Fibroblast of lung (primary cell): ENCODE results near the gene LUC7L3. TPM values are rescaled to one million over a fixed set of nuclear protein-coding genes. Genes with fewer than 3 reads are reported as not detected.

ENCODE experiments used
- DNase-seq, 2 donors: peaks; one replicate each; pipeline versions ENCODE4 v3.0.0 to v3.0.0-alpha.2; 2010; ENCODE audit warnings: low read depth in 2 of 2
- H2AFZ ChIP-seq: 2 replicates; pipeline ENCODE4 v1.5.1; 2012; ENCODE audit warnings: low read length, control low read depth, inconsistent platforms
- H3K27ac ChIP-seq: 2 replicates; pipeline ENCODE4 v1.5.1; 2011; ENCODE audit warnings: low read length, control low read depth; ENCODE audit not compliant: insufficient read depth
- H3K27me3 ChIP-seq: 2 replicates; pipeline ENCODE4 v1.5.1; 2011; ENCODE audit warnings: mild to moderate bottlenecking, low read length; ENCODE audit not compliant: control insufficient read depth, insufficient read depth
- H3K36me3 ChIP-seq: 2 replicates; pipeline ENCODE4 v1.5.1; 2011; ENCODE audit warnings: low read length; ENCODE audit not compliant: control insufficient read depth, insufficient read depth
- H3K4me1 ChIP-seq: 2 replicates; pipeline ENCODE4 v1.5.1; 2011; ENCODE audit warnings: low read length; ENCODE audit not compliant: control insufficient read depth, insufficient read depth; ENCODE audit errors: extremely low read depth
- H3K4me2 ChIP-seq: 2 replicates; pipeline ENCODE4 v1.5.1; 2011; ENCODE audit warnings: low read length, control low read depth; ENCODE audit not compliant: insufficient read depth; ENCODE audit errors: extremely low read depth
- H3K4me3 ChIP-seq, 4 experiments: fragments of 200-600 bp in 1 of 4; sonication (generic) in 1 of 4; replicated peaks in 1 of 4; 2 replicates each; pipeline ENCODE4 v1.5.1; 2011 to 2016; ENCODE audit warnings: low read length in 4 of 4, low read depth in 3 of 4, mild to moderate bottlenecking in 3 of 4, control low read depth in 2 of 4, inconsistent platforms in 1 of 4, mixed read lengths in 1 of 4; ENCODE audit not compliant: insufficient read depth in 1 of 4; ENCODE audit errors: control extremely low read depth in 1 of 4
- H3K79me2 ChIP-seq: 2 replicates; pipeline ENCODE4 v1.5.1; 2012; ENCODE audit warnings: mild to moderate bottlenecking, low read length, inconsistent platforms; ENCODE audit not compliant: control insufficient read depth, insufficient read depth
- H3K9ac ChIP-seq: 2 replicates; pipeline ENCODE4 v1.5.1; 2011; ENCODE audit warnings: mild to moderate bottlenecking, low read length, control low read depth; ENCODE audit not compliant: insufficient read depth
- H3K9me3 ChIP-seq: 2 replicates; pipeline ENCODE4 v1.5.1; 2012; ENCODE audit warnings: low read depth, low read length; ENCODE audit not compliant: control insufficient read depth, insufficient read depth
- H4K20me1 ChIP-seq: 2 replicates; pipeline ENCODE4 v1.5.1; 2011; ENCODE audit warnings: low read length; ENCODE audit not compliant: control insufficient read depth, insufficient read depth; ENCODE audit errors: extremely low read depth
- CTCF ChIP-seq, 2 donors: IDR thresholded peaks in 1 of 2; conservative IDR thresholded peaks in 1 of 2; 1 replicate in 1 of 2; 2 replicates in 1 of 2; pipeline ENCODE4 v1.5.1; 2011 to 2012; ENCODE audit warnings: low read length in 2 of 2, control low read depth in 1 of 2, inconsistent platforms in 1 of 2, low read depth in 1 of 2, mild to moderate bottlenecking in 1 of 2
- EZH2 ChIP-seq: IDR thresholded peaks from 2 replicates; pipeline ENCODE4 v1.5.1; 2012; ENCODE audit warnings: low read length, control low read depth, mild to moderate bottlenecking; ENCODE audit errors: missing control alignments
- polyA plus RNA-seq, 2 donors: library from polyadenylated mRNA; depleted of rRNA in 1 of 2; stranded (reverse) in 1 of 2; unstranded in 1 of 2; fragments of >200 nt; gene quantifications; 2 replicates each; pipeline ENCODE4 v1.2.1, GENCODE V29; 2011 to 2012; ENCODE audit warnings: missing spikeins in 1 of 2
- total RNA-seq: library from RNA; depleted of rRNA; stranded (reverse); fragments of >200 nt; gene quantifications from 2 replicates; pipeline ENCODE4 v1.2.1, GENCODE V29; 2014

Gene LUC7L3
- total and polyA plus RNA-seq, 2 donors (not counting 1 experiment from before 2014, with no cell fraction given) = 35.2 to 56.5 TPM

- Histone ChIP-seq H3K4me1 (peaks cover 16% of the 10 kb centered on the region), H2AFZ (no peak overlapping the region), H3K79me2 (no peaks in the 10 kb centered on the region), H3K27ac (no peak overlapping the region), H3K9ac (no peak overlapping the region), H3K36me3 (no peaks in the 10 kb centered on the region), H3K4me2 (no peak overlapping the region), H3K9me3 (no peaks in the 10 kb centered on the region), H4K20me1 (no peaks in the 10 kb centered on the region), H3K27me3 (no peaks in the 10 kb centered on the region), H3K4me3 (no peak overlapping the region)
- TF ChIP-seq CTCF (conservative IDR thresholded peaks at IDR 0.05 in 1 of 2, IDR thresholded peaks at IDR 0.05 in 1 of 2; ENCODE audit: low read depth in 1 of 2, low read length in 2 of 2) (no peak), EZH2 (no peak)
- DNase-seq = no peak
These were observed 36.5 kb upstream of the LUC7L3 start for GRCh38 chr17:50682938-50683337.

GRCh38 chr17:50683434-50684287, 35.7 kb upstream of the LUC7L3 start:
- H3K4me1 ChIP-seq = peaks cover 16% of the 10 kb centered on the region
- no peak overlapping the region for H3K4me3 ChIP-seq
- no peak for DNase-seq
- H3K36me3 ChIP-seq = no peaks in the 10 kb centered on the region
- H3K27ac ChIP-seq = no peak overlapping the region
- no peaks in the 10 kb centered on the region for H4K20me1 ChIP-seq
- H2AFZ ChIP-seq = no peak overlapping the region
- H3K79me2 ChIP-seq = no peaks in the 10 kb centered on the region
- no peaks in the 10 kb centered on the region for H3K27me3 ChIP-seq
- H3K9ac ChIP-seq = no peak overlapping the region
- no peaks in the 10 kb centered on the region for H3K9me3 ChIP-seq
- no peak overlapping the region for H3K4me2 ChIP-seq
- TF ChIP-seq EZH2 = no peak
- TF ChIP-seq CTCF (conservative IDR thresholded peaks at IDR 0.05 in 1 of 2, IDR thresholded peaks at IDR 0.05 in 1 of 2; ENCODE audit: low read depth in 1 of 2, low read length in 2 of 2) = no peak

GRCh38 chr17:50684288-50684611, 35.2 kb upstream of the LUC7L3 start:
- no peak overlapping the region for H2AFZ ChIP-seq
- no peak overlapping the region for H3K27ac ChIP-seq
- H3K9ac ChIP-seq = no peak overlapping the region
- no peaks in the 10 kb centered on the region for H3K27me3 ChIP-seq
- H3K4me3 ChIP-seq = no peak overlapping the region
- peaks cover 18% of the 10 kb centered on the region for H3K4me1 ChIP-seq
- no peaks in the 10 kb centered on the region for H3K9me3 ChIP-seq
- TF ChIP-seq EZH2 (no peak), CTCF (conservative IDR thresholded peaks at IDR 0.05 in 1 of 2, IDR thresholded peaks at IDR 0.05 in 1 of 2; ENCODE audit: low read depth in 1 of 2, low read length in 2 of 2) (no peak)
- no peaks in the 10 kb centered on the region for H3K79me2 ChIP-seq
- DNase-seq = no peak
- no peaks in the 10 kb centered on the region for H3K36me3 ChIP-seq
- H4K20me1 ChIP-seq = no peaks in the 10 kb centered on the region
- H3K4me2 ChIP-seq = no peak overlapping the region
